HepG2 (cell line): ENCODE measurements around the gene TMEM190. TPM values are rescaled to one million over a fixed set of nuclear protein-coding genes. Genes with fewer than 3 reads are reported as not detected.

ENCODE experiments used
- ATAC-seq: fragments of 200-7000 bp; cut with Tn5 transposase; 3 replicates; pipeline ENCODE4 v1.9.1; 2020; ENCODE audit warnings: mild to moderate bottlenecking, moderate library complexity
- BruUV-seq: library from RNA; stranded (reverse); fragments of 400-500 nt; replicated peaks from 2 replicates; lab custom pipeline; 2021; lab: Mats Ljungman, UMichigan
- CTCF ChIA-PET: fragments of 300-600 bp; formaldehyde crosslinking; extraction: SDS; loops from one replicate; lab custom pipeline; 2021; ENCODE audit warnings: low total read pairs, inconsistent platforms, low intra/inter-chr PET ratio; lab: Yijun Ruan, JAX
- POLR2A ChIA-PET: fragments of 350-600 bp; sonication (Branson Sonifier 250); formaldehyde crosslinking; loops from one replicate; lab custom pipeline; 2020; ENCODE audit warnings: antibody characterized with exemption, inconsistent platforms; lab: Yijun Ruan, JAX
- DNase-seq: peaks from one replicate; pipeline ENCODE4 v3.0.0-alpha.2; 2015; ENCODE audit warnings: low spot score
- FAIRE-seq: peaks from 3 replicates; lab custom pipeline; 2011; peaks lifted over from hg19 to GRCh38; lab: Jason Lieb, UNC
- H2AFZ ChIP-seq: one replicate; pipeline ENCODE4 v1.6.1; 2011; ENCODE audit warnings: low read length, inconsistent platforms
- H3K27ac ChIP-seq: fragments of 300-600 bp; 3 replicates; pipeline ENCODE4 v1.8.0; 2011; ENCODE audit warnings: mixed run types, mild to moderate bottlenecking, mixed read lengths, low read length, inconsistent platforms; ENCODE audit not compliant: insufficient read depth; ENCODE audit errors: extremely low read length
- H3K27me3 ChIP-seq, 2 experiments: fragments of 200-600 bp in 1 of 2; 2 replicates in 1 of 2; 3 replicates in 1 of 2; pipeline versions ENCODE4 v1.6.0 to v1.8.0; 2011; ENCODE audit warnings: low read length in 2 of 2, mild to moderate bottlenecking in 2 of 2, moderate library complexity in 2 of 2, inconsistent platforms in 1 of 2; ENCODE audit not compliant: insufficient read depth in 2 of 2, control insufficient read depth in 1 of 2
- H3K36me3 ChIP-seq, 2 experiments: fragments of 200-600 bp in 1 of 2; replicated peaks in 1 of 2; 2 replicates in 1 of 2; 3 replicates in 1 of 2; pipeline versions ENCODE4 v1.5.1 to v1.8.0; 2011; ENCODE audit warnings: low read length in 2 of 2, inconsistent platforms in 1 of 2; ENCODE audit not compliant: insufficient read depth in 2 of 2, control insufficient read depth in 1 of 2
- H3K4me1 ChIP-seq: 2 replicates; pipeline ENCODE4 v1.5.1; 2012; ENCODE audit warnings: low read length, inconsistent platforms; ENCODE audit not compliant: insufficient read depth
- H3K4me2 ChIP-seq: 2 replicates; pipeline ENCODE4 v1.6.0; 2011; ENCODE audit warnings: low read depth, low read length, inconsistent platforms
- H3K4me3 ChIP-seq, 3 experiments: fragments of 200-600 bp in 1 of 3; sonication (generic), shearing (Covaris generic) in 1 of 3; replicated peaks in 1 of 3; 2 replicates each; pipeline ENCODE4 v1.5.1; 2011 to 2016; ENCODE audit warnings: low read length in 3 of 3, inconsistent platforms in 2 of 3, low read depth in 2 of 3, mild to moderate bottlenecking in 2 of 3, control low read depth in 1 of 3, mixed read lengths in 1 of 3; ENCODE audit not compliant: insufficient read depth in 1 of 3
- H3K79me2 ChIP-seq: one replicate; pipeline ENCODE4 v1.6.1; 2011; ENCODE audit warnings: low read length, inconsistent platforms; ENCODE audit not compliant: insufficient read depth
- H3K9ac ChIP-seq: 2 replicates; pipeline ENCODE4 v1.6.0; 2011; ENCODE audit warnings: mild to moderate bottlenecking, low read depth, low read length, inconsistent platforms; ENCODE audit not compliant: insufficient read depth
- H3K9me3 ChIP-seq: 2 replicates; pipeline ENCODE4 v1.5.1; 2012; ENCODE audit warnings: mild to moderate bottlenecking, low read length
- H4K20me1 ChIP-seq: 2 replicates; pipeline ENCODE4 v1.6.0; 2011; ENCODE audit warnings: inconsistent platforms, mild to moderate bottlenecking, low read length, moderate library complexity; ENCODE audit not compliant: insufficient read depth
- ARNT2 ChIP-seq: sonication (generic); formaldehyde crosslinking; IDR thresholded peaks from 2 replicates; pipeline ENCODE4 v1.8.0; 2022; ENCODE audit warnings: mild to moderate bottlenecking, low read depth, missing genetic modification reagents, moderate library complexity
- ATRX ChIP-seq: sonication (generic); formaldehyde crosslinking; IDR thresholded peaks from 2 replicates; pipeline ENCODE4 v1.4.0; 2020; ENCODE audit warnings: missing genetic modification reagents, borderline replicate concordance
- KLF6 ChIP-seq: IDR thresholded peaks from 2 replicates; pipeline ENCODE4 v1.8.0; 2016; ENCODE audit warnings: missing biosample characterization, missing genetic modification reagents
- MYPOP ChIP-seq: sonication (generic); formaldehyde crosslinking; IDR thresholded peaks from 2 replicates; pipeline ENCODE4 v1.8.1; 2023; ENCODE audit warnings: mild to moderate bottlenecking, moderate library complexity, missing genetic modification reagents
- NCOA1 ChIP-seq: sonication (generic); formaldehyde crosslinking; IDR thresholded peaks from 2 replicates; pipeline ENCODE4 v1.9.0; 2021; ENCODE audit warnings: missing genetic modification reagents
- NFYC ChIP-seq: IDR thresholded peaks from 2 replicates; pipeline ENCODE4 v1.6.1; 2016; ENCODE audit warnings: missing genetic modification reagents, missing compliant biosample characterization
- REXO4 ChIP-seq: sonication (generic); formaldehyde crosslinking; IDR thresholded peaks from 2 replicates; pipeline ENCODE4 v1.8.0; 2022; ENCODE audit warnings: missing genetic modification reagents, mild to moderate bottlenecking, borderline replicate concordance
- SATB2 ChIP-seq: sonication (generic); formaldehyde crosslinking; IDR thresholded peaks from 2 replicates; pipeline ENCODE4 v1.5.0; 2020; ENCODE audit warnings: missing genetic modification reagents
- SP5 ChIP-seq: IDR thresholded peaks from 2 replicates; pipeline ENCODE4 v1.6.1; 2016; ENCODE audit warnings: low read depth, borderline replicate concordance
- U2AF2 ChIP-seq: fragments of 200-400 bp; formaldehyde crosslinking; IDR thresholded peaks from 2 replicates; pipeline ENCODE4 v1.6.1; 2017; ENCODE audit warnings: low read depth, mild to moderate bottlenecking, low read length
- ZBTB25 ChIP-seq: IDR thresholded peaks from 2 replicates; pipeline ENCODE4 v1.6.1; 2018; ENCODE audit warnings: missing genetic modification reagents
- ZBTB37 ChIP-seq: sonication (generic); formaldehyde crosslinking; IDR thresholded peaks from 2 replicates; pipeline ENCODE4 v1.4.0; 2020; ENCODE audit warnings: mild to moderate bottlenecking, missing genetic modification reagents
- ZNF256 ChIP-seq: sonication (generic); formaldehyde crosslinking; conservative IDR thresholded peaks from 2 replicates; pipeline ENCODE4 v1.4.0; 2020; ENCODE audit warnings: missing genetic modification reagents
- WGBS: methylation state at CpG from one replicate; pipeline ENCODE4 v1.1.6; 2017; ENCODE audit warnings: low lambda C conversion rate; 5-methylcytosine and 5-hydroxymethylcytosine counted together
- in situ Hi-C: cut with HindIII; loops from 2 replicates; pipeline ENCODE4 v1.10.0; 2017; ENCODE audit warnings: low pct_unique_long_range_greater_than_20kb; ENCODE audit not compliant: extremely low pct_ligation_motif_present
- intact Hi-C: fragments of 100-400 bp; cut with micrococcal nuclease; formaldehyde crosslinking; loops from one replicate; pipeline ENCODE4 v1.10.0; 2022; ENCODE audit not compliant: unreplicated experiment
- polyA plus RNA-seq, 8 experiments: library from polyadenylated mRNA; depleted of rRNA in 3 of 8; stranded (reverse) in 7 of 8; unstranded in 1 of 8; fragments of >200 nt; fragmentation: Illumina TruSeq in 4 of 8; extraction: Trizol in 4 of 8; gene quantifications; 2 replicates each; pipeline versions ENCODE4 v1.2.1 to v1.2.3, GENCODE V29; 2011 to 2016; ENCODE audit warnings: low read depth in 4 of 8, missing spikeins in 1 of 8, mixed read lengths in 1 of 8; ENCODE audit not compliant: insufficient read depth in 1 of 8
- total RNA-seq, 5 experiments: library from RNA; depleted of rRNA; stranded (reverse); fragments of >200 nt; fragmentation: Illumina TruSeq; extraction: Trizol; gene quantifications; 2 replicates each; pipeline ENCODE4 v1.2.3, GENCODE V29; 2016; ENCODE audit warnings: low read depth in 1 of 5
- TF ChIP-seq, protein P1 (sequence below): sonication (generic); formaldehyde crosslinking; IDR thresholded peaks from 2 replicates; pipeline ENCODE4 v1.4.0; 2020; ENCODE audit warnings: missing genetic modification reagents
- TF ChIP-seq, protein P2 (sequence below): sonication (generic); formaldehyde crosslinking; IDR thresholded peaks from 2 replicates; pipeline ENCODE4 v1.8.0; 2022; ENCODE audit warnings: mild to moderate bottlenecking, missing genetic modification reagents; ENCODE audit not compliant: insufficient replicate concordance

Gene TMEM190
- total and polyA plus RNA-seq, 2 of the 13 experiments (the other 11 are each of a cell fraction or from before 2014, with no cell fraction given) = 0.35 to 0.83 TPM

DNA sequence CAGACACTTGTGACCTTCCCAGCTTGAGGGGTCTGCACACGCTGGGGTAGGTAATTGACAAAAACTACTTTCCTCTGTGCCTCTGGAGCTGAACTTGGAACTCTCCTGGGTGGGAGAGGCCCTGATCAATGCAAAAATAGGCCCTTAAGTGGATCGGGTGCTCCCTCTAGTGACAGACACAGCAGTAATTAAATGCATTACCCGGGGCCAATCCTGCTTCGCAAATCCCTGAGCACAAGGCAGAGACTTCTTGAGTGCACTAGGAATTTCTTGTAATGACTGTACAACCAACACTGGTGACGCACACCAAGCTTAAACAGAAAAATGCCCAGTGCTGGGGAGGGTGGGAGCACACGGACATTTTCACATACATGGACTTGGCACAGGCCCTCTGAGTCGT is 41.6 kb downstream of the TMEM190 start (continued):
- TF ChIP-seq, protein P1, sequence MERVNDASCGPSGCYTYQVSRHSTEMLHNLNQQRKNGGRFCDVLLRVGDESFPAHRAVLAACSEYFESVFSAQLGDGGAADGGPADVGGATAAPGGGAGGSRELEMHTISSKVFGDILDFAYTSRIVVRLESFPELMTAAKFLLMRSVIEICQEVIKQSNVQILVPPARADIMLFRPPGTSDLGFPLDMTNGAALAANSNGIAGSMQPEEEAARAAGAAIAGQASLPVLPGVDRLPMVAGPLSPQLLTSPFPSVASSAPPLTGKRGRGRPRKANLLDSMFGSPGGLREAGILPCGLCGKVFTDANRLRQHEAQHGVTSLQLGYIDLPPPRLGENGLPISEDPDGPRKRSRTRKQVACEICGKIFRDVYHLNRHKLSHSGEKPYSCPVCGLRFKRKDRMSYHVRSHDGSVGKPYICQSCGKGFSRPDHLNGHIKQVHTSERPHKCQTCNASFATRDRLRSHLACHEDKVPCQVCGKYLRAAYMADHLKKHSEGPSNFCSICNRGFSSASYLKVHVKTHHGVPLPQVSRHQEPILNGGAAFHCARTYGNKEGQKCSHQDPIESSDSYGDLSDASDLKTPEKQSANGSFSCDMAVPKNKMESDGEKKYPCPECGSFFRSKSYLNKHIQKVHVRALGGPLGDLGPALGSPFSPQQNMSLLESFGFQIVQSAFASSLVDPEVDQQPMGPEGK (CRISPR knock-in tag) = 0 out of 2 replicates have a peak, but pooled peaks have one; percentile 23
- TF ChIP-seq ZBTB25 (0 out of 2 replicates have a peak, but pooled peaks have one; percentile 32), ATRX (no peak), KLF6 (CRISPR knock-in tag) (0 out of 2 replicates have a peak, but pooled peaks have one; percentile 47), SP5 (CRISPR knock-in tag) (no peak)

GRCh38 chr19:55419103-55419502 is 42.5 kb downstream of the TMEM190 start:
- WGBS = no CpG with 5 or more reads among the region's 5 CpGs
- Histone ChIP-seq H3K9me3 (no peaks in the 10 kb centered on the region), H3K27me3 (peaks cover 0 to 16% of the 10 kb centered on the region in 2 experiments; a peak in 1 of 5 replicates), H3K4me2 (no peak overlapping the region), H3K27ac (no peak overlapping the region), H3K36me3 (no peaks in the 10 kb centered on the region), H3K4me3 (no peak overlapping the region), H2AFZ (no peak overlapping the region), H3K4me1 (peaks cover 10% of the 10 kb centered on the region), H3K9ac (no peak overlapping the region), H3K79me2 (no peaks in the 10 kb centered on the region), H4K20me1 (no peaks in the 10 kb centered on the region)
- TF ChIP-seq NFYC (CRISPR knock-in tag) = no peak
- no peak for TF ChIP-seq REXO4 (CRISPR knock-in tag)
- TF ChIP-seq, protein P2, sequence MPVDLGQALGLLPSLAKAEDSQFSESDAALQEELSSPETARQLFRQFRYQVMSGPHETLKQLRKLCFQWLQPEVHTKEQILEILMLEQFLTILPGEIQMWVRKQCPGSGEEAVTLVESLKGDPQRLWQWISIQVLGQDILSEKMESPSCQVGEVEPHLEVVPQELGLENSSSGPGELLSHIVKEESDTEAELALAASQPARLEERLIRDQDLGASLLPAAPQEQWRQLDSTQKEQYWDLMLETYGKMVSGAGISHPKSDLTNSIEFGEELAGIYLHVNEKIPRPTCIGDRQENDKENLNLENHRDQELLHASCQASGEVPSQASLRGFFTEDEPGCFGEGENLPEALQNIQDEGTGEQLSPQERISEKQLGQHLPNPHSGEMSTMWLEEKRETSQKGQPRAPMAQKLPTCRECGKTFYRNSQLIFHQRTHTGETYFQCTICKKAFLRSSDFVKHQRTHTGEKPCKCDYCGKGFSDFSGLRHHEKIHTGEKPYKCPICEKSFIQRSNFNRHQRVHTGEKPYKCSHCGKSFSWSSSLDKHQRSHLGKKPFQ (CRISPR knock-in tag) = no peak
- no peak for TF ChIP-seq ZNF256 (CRISPR knock-in tag)
- TF ChIP-seq MYPOP (CRISPR knock-in tag) = no peak
- TF ChIP-seq U2AF2 = no peak
- TF ChIP-seq ARNT2 = no peak
- TF ChIP-seq NCOA1 = no peak
- TF ChIP-seq ZBTB37 (CRISPR knock-in tag) = no peak
- TF ChIP-seq SATB2 = no peak
- DNase-seq (no peak), FAIRE-seq (no peak), ATAC-seq (no peak)
- no TSS peak for BruUV-seq
- ChIA-PET CTCF (interaction anchor here (1.6 to 2.7 kb wide), 4 partner anchors 84 to 278 kb away, joined by 3 to 23 read pairs (median 11); no protein-coding TSS in a partner anchor), POLR2A (interaction anchor here (1.2 to 1.5 kb wide), 2 partner anchors 11 to 117 kb away, joined by 3 read pairs; partner anchors contain the start of gene UBE2S)
- intact Hi-C loops = loop anchor here (5.0 kb wide), 1 partner anchor 277 kb away; no protein-coding TSS in a partner anchor
- in situ Hi-C loops = loop anchor here (5.0 kb wide), 2 partner anchors 117 to 202 kb away; no protein-coding TSS in a partner anchor
